Endothelial cell (in vitro differentiated cells): ENCODE results near the gene SBF2. TPM values are rescaled to one million over a fixed set of nuclear protein-coding genes. Genes with fewer than 3 reads are reported as not detected.

ENCODE experiments used
- DNase-seq: peaks from one replicate; pipeline ENCODE4 v3.0.0; 2021; ENCODE audit warnings: low spot score
- H3K27ac Mint-ChIP-seq: one replicate; pipeline ENCODE4 v1.8.0; 2021; ENCODE audit warnings: mixed read lengths, inconsistent platforms; ENCODE audit not compliant: unreplicated experiment
- H3K27me3 Mint-ChIP-seq: one replicate; pipeline ENCODE4 v1.8.0; 2021; ENCODE audit warnings: mild to moderate bottlenecking, moderate library complexity, mixed read lengths, inconsistent platforms; ENCODE audit not compliant: unreplicated experiment
- H3K36me3 Mint-ChIP-seq: one replicate; pipeline ENCODE4 v1.8.0; 2021; ENCODE audit warnings: mild to moderate bottlenecking, low read depth, mixed read lengths, inconsistent platforms; ENCODE audit not compliant: unreplicated experiment
- H3K4me1 Mint-ChIP-seq: one replicate; pipeline ENCODE4 v1.8.0; 2021; ENCODE audit warnings: mild to moderate bottlenecking, mixed read lengths, inconsistent platforms; ENCODE audit not compliant: unreplicated experiment
- H3K4me3 Mint-ChIP-seq: one replicate; pipeline ENCODE4 v1.8.0; 2021; ENCODE audit warnings: mild to moderate bottlenecking, mixed read lengths, inconsistent platforms; ENCODE audit not compliant: unreplicated experiment
- H3K9me3 Mint-ChIP-seq: one replicate; pipeline ENCODE4 v1.8.0; 2021; ENCODE audit warnings: mixed read lengths, inconsistent platforms; ENCODE audit not compliant: unreplicated experiment
- CTCF ChIP-seq: fragments of 200-600 bp; sonication (generic); IDR thresholded peaks from one replicate; pipeline ENCODE4 v1.5.0; 2021; ENCODE audit warnings: antibody characterized with exemption; ENCODE audit not compliant: unreplicated experiment
- total RNA-seq: library from RNA; stranded (reverse); fragmentation: NEBNext Ultra II Directional; extraction: Animal tissue kit (Norgen Biotek cat#: 25700); gene quantifications from one replicate; pipeline ENCODE4 v1.2.1, GENCODE V29; 2021; ENCODE audit not compliant: unreplicated experiment

Gene SBF2
- total RNA-seq, 1 donor from 2014 or later: 40.8 TPM

DNA sequence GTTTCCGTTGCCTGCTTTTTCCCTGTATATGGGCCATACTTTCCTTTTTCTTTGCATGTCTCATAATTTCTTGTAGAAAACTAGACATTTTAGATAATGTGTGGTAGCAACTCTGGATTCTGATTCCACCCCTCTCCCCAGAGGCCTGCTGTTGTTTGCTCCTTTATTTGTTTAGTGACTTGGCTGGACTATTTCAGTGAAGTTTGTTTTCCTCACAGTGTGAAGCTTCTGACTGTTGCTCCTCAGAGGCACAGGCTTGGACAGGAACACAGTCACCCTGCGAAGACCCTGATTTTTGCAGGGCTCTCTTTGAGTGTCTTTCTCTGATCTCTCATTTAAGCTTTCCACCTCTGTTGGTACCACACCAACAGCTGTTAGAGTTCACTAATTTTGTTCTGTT, 557.7 kb downstream of the SBF2 start:
- Mint-ChIP-seq H3K27ac (peak overlapping the region; percentile 61), H3K4me1 (peaks cover 4% of the 10 kb centered on the region), H3K9me3 (no peaks in the 10 kb centered on the region), H3K36me3 (peaks cover 46% of the 10 kb centered on the region), H3K4me3 (no peak overlapping the region), H3K27me3 (peaks cover 1% of the 10 kb centered on the region)
- no peak for DNase-seq
- TF ChIP-seq CTCF: no peak

- H3K27ac Mint-ChIP-seq: no peak overlapping the region
- H3K4me3 Mint-ChIP-seq: peak overlapping the region; percentile 0
- peaks cover 44% of the 10 kb centered on the region for H3K36me3 Mint-ChIP-seq
- TF ChIP-seq CTCF: no peak
- peaks cover 1% of the 10 kb centered on the region for H3K27me3 Mint-ChIP-seq
- H3K9me3 Mint-ChIP-seq: no peaks in the 10 kb centered on the region
- H3K4me1 Mint-ChIP-seq: peaks cover 4% of the 10 kb centered on the region
- DNase-seq: no peak
Measured at GRCh38 chr11:9735919-9736318, 558.1 kb downstream of the SBF2 start.

DNA sequence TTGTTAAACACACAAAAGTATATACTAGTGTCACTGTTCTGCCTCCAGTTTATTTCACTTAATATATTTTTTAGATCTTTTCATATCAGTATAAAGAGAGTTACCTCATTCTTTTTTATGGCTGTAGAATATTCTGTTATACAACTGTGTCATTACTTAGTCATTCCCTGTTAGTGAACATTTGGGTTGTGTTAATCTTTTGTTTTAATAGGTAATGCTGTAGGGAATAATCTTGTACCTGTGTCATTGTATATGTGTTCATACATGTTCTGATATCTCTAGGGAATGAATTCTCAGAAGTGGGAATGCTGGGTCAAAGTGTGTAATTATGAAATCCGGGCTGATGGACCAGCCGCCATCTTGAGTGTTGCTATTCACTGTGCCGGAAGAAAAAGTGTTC, 558.8 kb downstream of the SBF2 start:
- H3K36me3 Mint-ChIP-seq: peaks cover 40% of the 10 kb centered on the region
- H3K4me1 Mint-ChIP-seq: peaks cover 4% of the 10 kb centered on the region
- H3K4me3 Mint-ChIP-seq: peak overlapping the region; percentile 0
- peaks cover 1% of the 10 kb centered on the region for H3K27me3 Mint-ChIP-seq
- TF ChIP-seq CTCF: no peak
- no peaks in the 10 kb centered on the region for H3K9me3 Mint-ChIP-seq
- DNase-seq: no peak
- H3K27ac Mint-ChIP-seq: no peak overlapping the region

DNA sequence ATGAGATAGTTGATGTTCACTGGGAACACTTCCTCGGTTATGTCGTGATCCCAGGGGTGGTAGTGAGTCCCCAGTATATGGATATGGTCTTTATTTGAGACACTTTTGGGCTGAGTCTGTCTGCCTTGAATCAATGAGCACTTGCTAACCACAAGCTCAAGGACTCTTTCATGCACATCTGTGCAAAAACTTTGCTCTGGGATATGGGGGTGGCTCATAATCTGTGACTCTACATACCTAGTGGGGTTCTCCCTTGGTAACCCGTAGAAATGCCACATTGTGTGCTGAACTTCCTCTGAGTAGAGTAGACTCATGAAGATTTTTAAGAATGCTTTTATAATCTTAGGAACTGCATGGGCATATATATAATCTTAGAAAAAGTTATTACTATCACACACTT, 560.8 kb downstream of the SBF2 start:
- Mint-ChIP-seq H3K36me3 (peaks cover 29% of the 10 kb centered on the region), H3K4me3 (no peak overlapping the region), H3K27ac (no peak overlapping the region), H3K4me1 (no peaks in the 10 kb centered on the region), H3K9me3 (no peaks in the 10 kb centered on the region), H3K27me3 (peaks cover 1% of the 10 kb centered on the region)
- no peak for DNase-seq
- TF ChIP-seq CTCF: no peak

- Mint-ChIP-seq H3K4me3 (no peak overlapping the region), H3K27ac (peak overlapping the region; percentile 33), H3K27me3 (peaks cover 1% of the 10 kb centered on the region), H3K4me1 (no peaks in the 10 kb centered on the region), H3K36me3 (peaks cover 34% of the 10 kb centered on the region), H3K9me3 (no peaks in the 10 kb centered on the region)
- DNase-seq: no peak
- no peak for TF ChIP-seq CTCF
Measured at GRCh38 chr11:9732453-9732852, 561.6 kb downstream of the SBF2 start.
